GM18873 (cell line): ENCODE results near the gene CEACAM19.

Experiments
- ATAC-seq: cut with Tn5 transposase; IDR thresholded peaks from one replicate; pipeline ENCODE4 v1.9.1; 2021; ENCODE audit warnings: mild to moderate bottlenecking, moderate library complexity, moderate number of reproducible peaks; ENCODE audit not compliant: unreplicated experiment, low FRiP score

CEACAM19 gene

GRCh38 chr19:44644402-44645016, 26.8 kb upstream of the CEACAM19 start:
- ATAC-seq: no peak

GRCh38 chr19:44645407-44646048, 25.8 kb upstream of the CEACAM19 start:
- ATAC-seq: no peak

- ATAC-seq: no peak
These were observed 25.2 kb upstream of the CEACAM19 start for GRCh38 chr19:44646049-44646416.

GRCh38 chr19:44647144-44647543, 24.1 kb upstream of the CEACAM19 start:
- no peak for ATAC-seq

GRCh38 chr19:44648631-44649251, 22.5 kb upstream of the CEACAM19 start:
- no peak for ATAC-seq

- no peak for ATAC-seq
These were observed 21.6 kb upstream of the CEACAM19 start for GRCh38 chr19:44649578-44650145.

- no peak for ATAC-seq
These were observed 17.9 kb upstream of the CEACAM19 start for GRCh38 chr19:44653343-44653742.

- ATAC-seq: no peak
These were observed 17.1 kb upstream of the CEACAM19 start for GRCh38 chr19:44653977-44654774.

- no peak for ATAC-seq
These were observed 13.9 kb upstream of the CEACAM19 start for GRCh38 chr19:44657211-44657921.

- ATAC-seq: no peak
These were observed 13.1 kb upstream of the CEACAM19 start for GRCh38 chr19:44658069-44658733.

GRCh38 chr19:44660081-44660480, 11.2 kb upstream of the CEACAM19 start:
- ATAC-seq: no peak

- no peak for ATAC-seq
These were observed 10.1 kb upstream of the CEACAM19 start for GRCh38 chr19:44661205-44661604.

- no peak for ATAC-seq
These were observed 9.4 kb upstream of the CEACAM19 start for GRCh38 chr19:44661904-44662303.

GRCh38 chr19:44662691-44663385, 8.4 kb upstream of the CEACAM19 start:
- no peak for ATAC-seq

- no peak for ATAC-seq
These were observed 7.3 kb upstream of the CEACAM19 start for GRCh38 chr19:44663996-44664395.

GRCh38 chr19:44664976-44665375, 6.3 kb upstream of the CEACAM19 start:
- no peak for ATAC-seq

- ATAC-seq: no peak
These were observed 4.3 kb upstream of the CEACAM19 start for GRCh38 chr19:44666852-44667556.

GRCh38 chr19:44668985-44669764, 2.1 kb upstream of the CEACAM19 start:
- ATAC-seq: no peak
